Vagina (tissue), 2 donors: ENCODE data around the gene LRFN4. TPM values are rescaled to one million over a fixed set of nuclear protein-coding genes. Genes with fewer than 3 reads are reported as not detected.

Source experiments
- DNase-seq, 2 donors: peaks; one replicate each; pipeline ENCODE4 v3.0.0-alpha.2; 2017; ENCODE audit errors: extremely low spot score in 2 of 2
- H3K27ac ChIP-seq: fragments of 200-600 bp; sonication (generic); one replicate; pipeline ENCODE4 v1.5.1; 2019
- H3K27me3 ChIP-seq: fragments of 200-600 bp; sonication (generic); one replicate; pipeline ENCODE4 v1.5.1; 2019
- H3K36me3 ChIP-seq, 2 donors: fragments of 200-600 bp; sonication (generic); one replicate each; pipeline ENCODE4 v1.5.1; 2017 to 2019
- H3K4me1 ChIP-seq: fragments of 200-600 bp; sonication (generic); one replicate; pipeline ENCODE4 v1.5.1; 2019
- H3K4me3 ChIP-seq, 2 donors: fragments of 200-600 bp; sonication (generic); 1 replicate in 1 of 2; 2 replicates in 1 of 2; pipeline ENCODE4 v1.5.1; 2016 to 2019
- H3K9me3 ChIP-seq: fragments of 200-600 bp; sonication (generic); one replicate; pipeline ENCODE4 v1.5.1; 2019
- POLR2A ChIP-seq, 2 donors: fragments of 450-650 bp; IDR thresholded peaks; one replicate each; pipeline ENCODE4 v1.6.1; 2017; ENCODE audit warnings: antibody characterized with exemption in 2 of 2, mild to moderate bottlenecking in 2 of 2, moderate library complexity in 2 of 2
- POLR2AphosphoS5 ChIP-seq, 2 donors: sonication (generic); formaldehyde crosslinking; IDR thresholded peaks; one replicate each; pipeline ENCODE4 v1.9.0; 2017; ENCODE audit warnings: antibody characterized with exemption in 2 of 2, mild to moderate bottlenecking in 2 of 2, low read depth in 1 of 2; ENCODE audit not compliant: insufficient read depth in 1 of 2
- intact Hi-C: fragments of 100-400 bp; cut with DNase I; formaldehyde crosslinking; loops from one replicate; pipeline ENCODE4 v1.15.1; 2023
- total RNA-seq: library from RNA; depleted of rRNA; stranded (reverse); fragments of >200 nt; gene quantifications from one replicate; pipeline ENCODE4 v1.2.3, GENCODE V29; 2016
- TF ChIP-seq, protein P1 (sequence below), 3 experiments: fragments of 450-650 bp in 2 of 3; fragments of 200-600 bp in 1 of 3; sonication (generic) in 1 of 3; IDR thresholded peaks; one replicate each; pipeline ENCODE4 v1.5.1; 2017 to 2019; ENCODE audit warnings: antibody characterized with exemption in 3 of 3, mild to moderate bottlenecking in 2 of 3, moderate library complexity in 2 of 3

Gene LRFN4
- total RNA-seq, 1 donor from 2014 or later = 8.1 TPM

- H3K4me1 ChIP-seq = peaks cover 37% of the 10 kb centered on the region
- no peaks in the 10 kb centered on the region for H3K36me3 ChIP-seq
- no peak overlapping the region for H3K27ac ChIP-seq
- H3K27me3 ChIP-seq = no peaks in the 10 kb centered on the region
- intact Hi-C loops = no loop called here
- no peak overlapping the region for H3K4me3 ChIP-seq
- DNase-seq = no peak
- TF ChIP-seq POLR2A (IDR thresholded peaks at IDR 0.05) (no peak), POLR2AphosphoS5 (IDR thresholded peaks at IDR 0.05; ENCODE audit: insufficient read depth in 1 of 2, low read depth in 1 of 2) (no peak)
- TF ChIP-seq, protein P1, sequence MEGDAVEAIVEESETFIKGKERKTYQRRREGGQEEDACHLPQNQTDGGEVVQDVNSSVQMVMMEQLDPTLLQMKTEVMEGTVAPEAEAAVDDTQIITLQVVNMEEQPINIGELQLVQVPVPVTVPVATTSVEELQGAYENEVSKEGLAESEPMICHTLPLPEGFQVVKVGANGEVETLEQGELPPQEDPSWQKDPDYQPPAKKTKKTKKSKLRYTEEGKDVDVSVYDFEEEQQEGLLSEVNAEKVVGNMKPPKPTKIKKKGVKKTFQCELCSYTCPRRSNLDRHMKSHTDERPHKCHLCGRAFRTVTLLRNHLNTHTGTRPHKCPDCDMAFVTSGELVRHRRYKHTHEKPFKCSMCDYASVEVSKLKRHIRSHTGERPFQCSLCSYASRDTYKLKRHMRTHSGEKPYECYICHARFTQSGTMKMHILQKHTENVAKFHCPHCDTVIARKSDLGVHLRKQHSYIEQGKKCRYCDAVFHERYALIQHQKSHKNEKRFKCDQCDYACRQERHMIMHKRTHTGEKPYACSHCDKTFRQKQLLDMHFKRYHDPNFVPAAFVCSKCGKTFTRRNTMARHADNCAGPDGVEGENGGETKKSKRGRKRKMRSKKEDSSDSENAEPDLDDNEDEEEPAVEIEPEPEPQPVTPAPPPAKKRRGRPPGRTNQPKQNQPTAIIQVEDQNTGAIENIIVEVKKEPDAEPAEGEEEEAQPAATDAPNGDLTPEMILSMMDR (IDR thresholded peaks at IDR 0.05) = no peak
- H3K9me3 ChIP-seq = no peaks in the 10 kb centered on the region
Observed at GRCh38 chr11:66877588-66878385, 20.9 kb downstream of the LRFN4 start.

DNA sequence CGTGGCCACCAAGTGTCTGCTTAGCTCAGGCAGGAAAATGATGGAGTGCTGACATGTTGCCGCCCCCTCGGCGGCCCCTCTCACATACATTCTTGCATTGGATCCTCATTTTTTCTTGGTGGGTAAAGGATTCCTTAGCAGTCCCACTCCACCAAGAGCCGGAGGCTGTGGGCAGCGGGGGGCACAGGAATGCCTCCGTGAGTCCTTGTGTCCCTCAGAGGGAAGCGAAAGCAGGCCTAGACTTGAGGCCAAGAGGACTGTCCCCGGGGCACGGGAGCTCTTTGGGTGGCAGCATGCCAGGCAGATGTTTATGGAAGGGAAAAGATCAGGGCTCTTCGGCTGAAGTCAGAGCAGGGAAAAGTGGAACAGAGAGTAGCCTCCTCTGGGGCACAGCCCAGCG lies 21.6 kb downstream of the LRFN4 start:
- TF ChIP-seq POLR2AphosphoS5 (IDR thresholded peaks at IDR 0.05; ENCODE audit: insufficient read depth in 1 of 2, low read depth in 1 of 2) = no peak
- TF ChIP-seq POLR2A (IDR thresholded peaks at IDR 0.05) = no peak
- TF ChIP-seq, protein P1 (IDR thresholded peaks at IDR 0.05) = no peak
- no peaks in the 10 kb centered on the region for H3K27me3 ChIP-seq
- H3K4me1 ChIP-seq = peaks cover 44% of the 10 kb centered on the region
- no peak for DNase-seq
- H3K9me3 ChIP-seq = no peaks in the 10 kb centered on the region
- H3K36me3 ChIP-seq = no peaks in the 10 kb centered on the region
- no peak overlapping the region for H3K27ac ChIP-seq
- intact Hi-C loops = no loop called here
- no peak overlapping the region for H3K4me3 ChIP-seq

- no peaks in the 10 kb centered on the region for H3K9me3 ChIP-seq
- H3K4me1 ChIP-seq = peaks cover 46% of the 10 kb centered on the region
- H3K27me3 ChIP-seq = no peaks in the 10 kb centered on the region
- intact Hi-C loops = no loop called here
- DNase-seq = no peak
- H3K4me3 ChIP-seq = no peak overlapping the region
- no peak overlapping the region for H3K27ac ChIP-seq
- no peak for TF ChIP-seq POLR2AphosphoS5 (IDR thresholded peaks at IDR 0.05; ENCODE audit: insufficient read depth in 1 of 2, low read depth in 1 of 2)
- TF ChIP-seq, protein P1 (IDR thresholded peaks at IDR 0.05) = no peak
- TF ChIP-seq POLR2A (IDR thresholded peaks at IDR 0.05) = no peak
- no peaks in the 10 kb centered on the region for H3K36me3 ChIP-seq
Observed at GRCh38 chr11:66879000-66879399, 22.1 kb downstream of the LRFN4 start.

DNA sequence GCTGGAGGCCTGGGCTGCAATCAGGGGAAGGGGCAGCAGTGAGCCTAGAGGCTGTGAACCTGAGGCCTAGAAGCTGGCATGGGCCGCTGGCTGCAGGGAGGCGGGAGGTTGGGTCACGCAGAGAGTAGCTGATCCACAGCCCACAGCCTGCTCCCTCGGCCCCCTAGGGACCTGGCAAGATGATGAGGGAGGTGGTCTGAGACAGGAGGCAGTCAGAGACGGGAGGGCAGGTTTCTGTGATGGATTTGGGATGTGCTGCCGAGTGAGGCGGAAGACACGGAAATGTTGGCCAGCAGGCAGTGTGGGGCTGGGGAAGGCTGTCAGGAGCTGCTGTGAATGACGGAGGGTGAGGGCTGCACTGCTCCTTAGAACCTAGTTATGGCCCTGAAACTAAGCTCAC lies 22.7 kb downstream of the LRFN4 start:
- Histone ChIP-seq H3K9me3 (no peaks in the 10 kb centered on the region), H3K36me3 (no peaks in the 10 kb centered on the region), H3K4me1 (peaks cover 46% of the 10 kb centered on the region), H3K4me3 (no peak overlapping the region), H3K27me3 (no peaks in the 10 kb centered on the region), H3K27ac (no peak overlapping the region)
- DNase-seq = no peak
- TF ChIP-seq POLR2AphosphoS5 (IDR thresholded peaks at IDR 0.05; ENCODE audit: insufficient read depth in 1 of 2, low read depth in 1 of 2) = no peak
- no peak for TF ChIP-seq POLR2A (IDR thresholded peaks at IDR 0.05)
- TF ChIP-seq, protein P1 (IDR thresholded peaks at IDR 0.05) = no peak
- intact Hi-C loops = no loop called here

GRCh38 chr11:66879999-66880398 lies 23.1 kb downstream of the LRFN4 start:
- H3K4me3 ChIP-seq = no peak overlapping the region
- H3K9me3 ChIP-seq = no peaks in the 10 kb centered on the region
- H3K27me3 ChIP-seq = no peaks in the 10 kb centered on the region
- H3K4me1 ChIP-seq = peaks cover 46% of the 10 kb centered on the region
- H3K36me3 ChIP-seq = no peaks in the 10 kb centered on the region
- TF ChIP-seq POLR2A (IDR thresholded peaks at IDR 0.05) = no peak
- TF ChIP-seq, protein P1 (IDR thresholded peaks at IDR 0.05) = no peak
- no peak for TF ChIP-seq POLR2AphosphoS5 (IDR thresholded peaks at IDR 0.05; ENCODE audit: insufficient read depth in 1 of 2, low read depth in 1 of 2)
- no peak for DNase-seq
- intact Hi-C loops = no loop called here
- no peak overlapping the region for H3K27ac ChIP-seq
